HG03159 (cell line): ENCODE measurements around the gene SLC1A3.

ENCODE experiments used
- ATAC-seq: cut with Tn5 transposase; IDR thresholded peaks from one replicate; pipeline ENCODE4 v1.9.1; 2021; ENCODE audit warnings: mild to moderate bottlenecking, moderate library complexity; ENCODE audit not compliant: unreplicated experiment

The SLC1A3 gene

DNA sequence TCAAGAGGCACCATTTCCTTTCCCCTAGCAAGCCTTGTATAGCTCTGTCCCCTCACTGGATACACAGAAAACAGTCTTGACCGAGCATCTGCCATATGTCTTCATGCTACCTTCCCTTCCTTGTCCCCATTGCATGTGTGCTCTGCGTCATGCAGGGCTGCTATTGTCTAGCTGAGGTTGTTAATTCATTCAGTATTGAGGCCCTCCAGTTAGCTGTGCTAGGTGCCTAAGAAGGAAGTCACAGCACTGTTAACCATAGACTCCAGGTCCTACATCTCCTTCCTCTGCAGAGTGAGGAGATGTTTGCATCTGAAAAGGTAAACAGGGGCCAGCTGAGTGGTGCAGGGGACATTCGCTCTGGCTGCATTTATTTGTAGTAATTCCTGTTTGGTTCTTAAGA lies 48.2 kb downstream of the SLC1A3 start:
- ATAC-seq: no peak

DNA sequence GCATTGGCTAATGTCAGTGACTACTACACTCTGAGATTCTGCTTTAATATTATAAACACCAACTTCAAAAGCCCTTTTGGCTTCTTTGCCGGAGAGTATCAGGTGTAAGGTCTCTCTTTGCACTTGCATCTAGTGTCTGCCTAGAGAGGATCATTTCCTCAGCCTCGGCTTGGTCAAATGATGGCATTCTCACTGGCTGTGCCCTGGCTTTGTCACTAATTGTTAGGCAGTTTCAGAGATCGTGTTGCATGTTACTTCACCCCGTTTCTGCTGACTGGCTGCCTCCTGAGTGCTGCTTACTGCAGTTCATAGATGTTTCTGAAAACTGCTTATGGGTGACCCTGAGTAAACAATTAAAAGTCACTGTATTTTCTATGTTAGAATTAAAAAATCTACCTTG lies 48.8 kb downstream of the SLC1A3 start:
- ATAC-seq: no peak

DNA sequence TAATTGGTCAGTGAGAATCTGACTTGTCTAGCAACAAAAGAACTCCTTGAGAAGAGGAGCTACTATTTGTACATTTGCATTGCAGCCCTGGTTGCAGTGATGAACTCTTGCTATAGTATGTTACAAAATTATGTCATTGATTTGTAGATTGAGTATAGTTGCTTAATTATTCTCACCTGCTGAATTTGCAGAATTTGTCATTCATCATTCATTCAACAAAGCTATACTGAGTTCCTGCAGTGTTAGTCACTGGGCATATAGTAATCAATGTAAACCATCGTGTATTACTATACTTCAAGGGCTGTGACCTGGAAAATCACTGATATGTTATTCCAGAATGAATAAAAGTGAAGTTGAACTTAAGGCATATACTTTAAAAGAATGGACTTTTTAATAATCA lies 50.1 kb downstream of the SLC1A3 start:
- ATAC-seq: no peak

DNA sequence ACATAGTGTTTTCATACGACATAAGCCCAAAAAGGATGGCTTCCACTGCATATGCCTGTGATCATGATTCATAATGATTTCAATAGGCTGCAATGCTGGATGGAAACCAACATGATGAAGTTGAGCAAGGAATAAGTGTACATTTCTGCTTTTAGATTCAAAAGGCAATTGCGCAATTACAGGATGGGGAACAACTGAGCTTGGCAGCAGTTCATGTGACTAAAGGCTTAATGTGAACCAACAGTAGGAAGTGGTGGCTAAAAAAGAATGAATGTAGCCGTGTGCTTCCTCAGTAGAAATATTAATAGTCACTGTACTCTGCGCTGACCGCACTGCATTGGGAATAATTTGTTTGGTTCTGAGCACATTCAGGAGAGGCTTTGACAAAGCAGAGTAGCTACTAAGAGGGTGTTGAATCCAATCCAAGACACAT lies 51.2 kb downstream of the SLC1A3 start:
- no peak for ATAC-seq

DNA sequence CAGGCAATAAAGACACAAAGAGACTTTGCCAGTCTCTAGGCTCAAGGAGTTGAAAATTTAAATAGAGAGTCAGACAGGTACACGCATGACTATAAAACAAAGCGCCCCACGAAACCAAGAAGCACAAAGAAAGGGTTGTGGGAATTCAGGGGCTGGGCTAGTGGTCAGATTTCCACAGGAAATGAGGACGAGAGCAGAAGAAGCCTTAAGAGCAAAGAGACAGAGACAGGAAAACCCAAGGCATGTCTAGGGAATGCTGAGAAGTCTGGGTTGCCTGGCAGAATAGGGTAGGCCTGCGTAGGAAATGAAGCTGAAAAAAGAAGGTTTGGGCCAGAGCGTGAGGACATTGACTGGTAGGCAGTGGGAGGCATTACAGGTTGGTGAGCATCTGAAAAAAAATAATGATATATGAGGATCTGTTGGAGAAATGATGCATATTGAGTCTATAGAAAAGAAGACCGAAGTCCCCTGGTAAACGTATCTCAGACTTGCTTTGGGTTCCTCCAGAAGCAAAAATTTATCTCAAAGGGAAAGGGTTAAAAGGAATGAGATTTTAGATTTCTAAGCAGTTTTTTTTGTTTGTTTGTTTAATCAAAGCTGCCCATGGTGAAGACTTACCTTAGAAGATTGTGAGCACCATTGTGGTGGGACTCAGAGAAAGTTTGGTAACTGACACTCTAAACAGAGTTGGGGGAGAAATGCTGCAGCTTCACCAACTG lies 51.8 kb downstream of the SLC1A3 start:
- no peak for ATAC-seq

DNA sequence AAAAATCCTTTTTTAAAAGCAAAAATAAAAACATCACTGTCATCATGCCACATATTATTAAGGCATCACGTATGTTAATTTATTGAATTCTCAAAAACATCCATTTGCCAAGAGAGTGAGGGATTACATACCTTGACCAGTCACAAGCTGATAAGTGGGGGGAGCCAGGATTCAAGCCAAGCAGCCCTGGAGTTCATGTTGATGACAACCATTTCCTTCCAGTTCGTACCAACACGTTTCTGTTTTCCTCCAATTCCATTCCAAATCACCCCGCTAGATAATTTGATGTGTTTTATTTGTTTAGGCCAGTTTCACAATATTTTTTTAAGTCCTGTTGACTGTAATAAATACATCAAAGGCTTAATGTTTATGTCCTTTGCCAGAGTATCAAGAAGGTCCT lies 53.0 kb downstream of the SLC1A3 start:
- no peak for ATAC-seq

DNA sequence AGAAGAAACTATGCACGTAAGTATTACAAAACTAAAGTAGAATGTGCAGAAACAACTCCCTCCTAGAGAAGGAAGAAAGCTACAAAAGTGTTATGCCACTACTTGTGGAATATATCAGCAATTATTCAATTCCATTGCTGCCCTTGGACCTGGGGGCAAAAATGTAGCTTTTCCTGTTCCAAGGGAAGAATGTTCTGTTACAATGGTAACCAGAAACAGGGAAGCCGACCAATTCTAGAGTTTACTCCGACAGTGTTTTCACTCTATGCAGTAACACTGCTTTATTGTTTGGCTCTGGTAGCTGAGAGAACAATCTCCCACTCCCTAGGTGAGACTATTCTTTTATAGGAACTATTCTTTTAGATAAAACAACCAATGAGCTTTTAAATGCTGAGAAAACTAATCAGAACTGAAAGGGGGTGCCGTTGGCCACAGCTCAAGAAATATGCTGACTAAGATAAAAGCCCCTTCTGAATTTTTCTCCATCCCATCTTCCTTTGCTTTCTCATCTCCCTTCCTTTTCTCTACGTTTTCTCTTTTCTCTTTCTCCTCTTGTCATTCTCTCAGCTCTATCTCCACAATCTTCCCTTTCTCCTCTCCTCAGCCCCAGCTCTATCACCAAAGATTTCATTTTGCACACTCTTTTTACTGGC lies 54.1 kb downstream of the SLC1A3 start:
- no peak for ATAC-seq

DNA sequence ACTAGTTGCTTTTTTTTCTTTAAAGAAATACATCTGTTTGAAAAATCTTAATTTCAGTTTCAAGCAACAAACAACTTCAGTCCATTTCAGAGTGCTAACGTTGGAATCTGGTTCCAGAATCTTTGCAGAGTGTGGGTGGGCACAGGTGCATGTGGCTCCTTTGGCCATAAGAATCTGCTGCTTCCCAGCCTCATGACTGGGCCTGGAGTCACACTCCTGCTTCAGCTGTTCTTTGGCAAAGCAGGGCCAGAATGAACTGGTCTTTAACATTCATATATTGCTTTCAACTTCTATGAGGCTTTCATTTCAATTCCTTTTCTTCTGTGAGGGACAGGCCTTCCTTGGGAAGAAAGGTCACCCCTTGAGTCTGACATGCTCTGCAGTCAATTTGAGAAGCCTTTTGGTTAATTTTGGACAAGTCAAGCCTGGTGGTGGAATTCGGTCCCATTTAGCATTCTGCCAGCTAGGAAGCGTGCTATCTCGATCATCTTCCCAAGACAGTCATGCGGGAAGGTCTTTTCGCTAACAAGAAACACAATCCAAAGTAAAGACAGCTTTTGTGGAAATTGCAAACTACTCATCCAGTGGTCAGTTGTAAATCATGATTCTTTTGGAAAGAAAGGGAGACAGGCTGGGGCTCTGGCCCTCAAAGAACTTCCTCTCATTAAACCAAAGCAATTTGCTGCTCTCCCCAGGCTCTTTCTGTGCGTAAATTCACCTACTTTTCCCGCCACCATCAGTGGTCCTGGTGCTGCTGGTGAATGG lies 55.2 kb downstream of the SLC1A3 start:
- ATAC-seq: no peak

DNA sequence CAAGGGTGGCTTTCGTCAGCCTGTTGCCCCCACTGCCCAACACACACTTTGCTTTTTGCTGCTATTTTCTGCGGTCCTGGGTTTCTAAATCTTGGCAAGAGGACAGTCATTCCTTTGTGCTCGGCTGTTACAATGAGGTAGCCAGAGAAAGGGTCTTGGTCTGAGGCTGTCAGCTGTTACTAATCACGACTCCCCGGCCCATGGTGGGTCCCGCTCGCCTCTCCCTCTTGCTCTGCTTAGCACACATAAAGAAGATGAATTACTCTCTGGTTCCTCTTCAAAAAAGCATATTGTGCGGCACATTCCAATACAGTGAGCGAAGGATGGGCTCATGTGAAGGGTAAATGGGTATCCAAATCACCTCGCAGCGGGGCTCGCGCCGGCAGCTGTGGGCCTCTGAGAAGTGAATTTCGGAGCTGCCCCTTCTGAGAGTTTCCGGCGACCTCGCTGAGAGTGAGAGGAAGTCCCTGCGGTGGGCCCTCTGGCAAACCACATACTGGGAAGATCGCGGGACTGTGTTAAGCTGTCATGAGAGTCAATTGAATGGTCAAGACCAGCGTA lies 56.0 kb downstream of the SLC1A3 start:
- ATAC-seq: no peak

DNA sequence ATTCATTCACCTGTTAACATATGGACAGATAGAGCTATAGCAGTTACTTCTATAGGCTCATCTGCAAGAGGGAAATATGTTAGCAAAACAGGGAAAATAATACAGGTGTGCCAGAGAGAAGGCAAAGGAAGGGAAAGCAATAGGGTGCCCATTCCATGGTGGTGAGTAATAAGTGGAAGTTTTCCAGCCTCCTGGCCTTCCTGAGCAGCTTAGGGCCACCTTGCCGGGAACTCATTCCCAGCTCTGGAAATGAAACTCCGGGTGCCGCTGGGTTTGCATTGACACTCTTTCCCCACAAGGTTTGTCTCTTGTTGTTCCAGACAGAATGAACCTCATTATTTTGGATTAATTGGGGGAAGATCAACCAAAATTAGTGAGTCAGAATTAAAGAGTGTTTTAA lies 58.4 kb downstream of the SLC1A3 start:
- no peak for ATAC-seq

DNA sequence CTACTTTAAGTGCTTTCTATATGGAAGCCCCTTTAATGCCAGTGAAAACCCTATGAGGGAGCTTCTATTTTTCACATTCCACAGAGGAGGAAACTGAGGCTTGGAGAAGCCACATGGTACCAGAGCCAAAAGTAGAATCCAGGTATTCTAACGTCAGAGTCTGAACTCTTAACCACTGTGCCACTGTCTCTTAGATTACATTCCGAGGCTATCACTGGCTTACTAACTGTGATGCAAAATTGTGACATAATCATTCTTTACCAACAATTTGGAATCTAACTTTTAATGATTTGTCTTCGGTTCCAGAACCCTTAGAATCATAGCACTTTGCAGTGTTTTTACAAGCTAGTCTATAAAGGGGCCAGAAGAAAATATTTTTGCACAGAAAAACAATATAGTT lies 59.2 kb downstream of the SLC1A3 start:
- ATAC-seq: no peak

DNA sequence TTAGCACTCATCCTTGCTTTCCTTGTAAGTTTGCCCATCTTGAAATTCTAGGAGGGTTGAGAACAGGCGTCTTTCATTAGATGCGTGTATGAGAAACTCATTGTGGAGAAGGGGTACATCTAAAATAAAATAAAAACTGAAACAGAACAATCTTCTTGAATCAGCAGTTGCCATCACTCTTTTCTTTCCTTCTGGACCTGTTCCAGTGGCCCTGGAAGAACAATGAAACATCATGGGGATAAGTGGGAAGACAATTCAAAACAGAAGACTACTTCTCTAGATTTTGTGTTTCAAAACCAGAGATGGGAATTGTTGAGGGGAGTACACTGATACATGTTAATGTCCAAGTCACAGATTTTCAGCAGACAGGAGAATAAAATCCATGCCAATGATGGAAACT lies 59.9 kb downstream of the SLC1A3 start:
- ATAC-seq: no peak

DNA sequence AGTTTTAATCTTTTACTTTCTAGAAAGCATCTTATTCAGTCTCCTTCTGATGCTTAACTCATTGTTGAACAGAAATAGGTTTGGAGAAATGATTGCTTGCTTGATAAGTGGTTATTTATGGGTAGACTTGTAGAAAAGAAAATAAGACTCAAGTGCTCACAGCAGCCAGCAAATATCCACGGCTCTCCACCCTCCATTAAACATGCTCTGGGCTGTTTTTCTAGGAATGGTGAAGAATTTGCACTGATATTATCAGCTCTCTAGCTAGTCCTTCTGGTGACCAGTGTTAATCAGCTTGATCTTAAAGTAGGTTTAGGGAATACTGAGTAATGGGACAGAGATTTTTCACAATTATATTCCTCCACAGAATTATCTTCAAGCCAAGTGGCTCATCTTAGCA lies 60.6 kb downstream of the SLC1A3 start:
- ATAC-seq: no peak

DNA sequence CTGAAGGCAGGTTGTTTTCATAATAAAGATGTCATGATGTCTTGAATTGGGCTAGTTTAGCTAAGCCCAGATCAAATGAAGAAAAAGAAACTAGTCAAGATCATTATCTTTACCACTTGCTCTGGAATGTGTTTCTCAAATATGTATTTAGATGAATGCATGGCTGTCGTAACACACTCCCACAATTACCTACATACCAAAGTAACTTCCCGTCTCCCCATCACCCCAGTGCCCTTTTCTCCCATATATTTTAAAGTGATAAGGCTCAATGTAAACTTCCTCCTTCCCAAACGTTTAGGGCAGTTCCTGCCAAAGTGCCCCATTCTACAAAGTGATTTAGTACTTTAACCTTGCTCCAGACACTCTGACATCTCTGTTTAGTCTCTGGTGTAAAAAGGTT lies 61.4 kb downstream of the SLC1A3 start:
- no peak for ATAC-seq

DNA sequence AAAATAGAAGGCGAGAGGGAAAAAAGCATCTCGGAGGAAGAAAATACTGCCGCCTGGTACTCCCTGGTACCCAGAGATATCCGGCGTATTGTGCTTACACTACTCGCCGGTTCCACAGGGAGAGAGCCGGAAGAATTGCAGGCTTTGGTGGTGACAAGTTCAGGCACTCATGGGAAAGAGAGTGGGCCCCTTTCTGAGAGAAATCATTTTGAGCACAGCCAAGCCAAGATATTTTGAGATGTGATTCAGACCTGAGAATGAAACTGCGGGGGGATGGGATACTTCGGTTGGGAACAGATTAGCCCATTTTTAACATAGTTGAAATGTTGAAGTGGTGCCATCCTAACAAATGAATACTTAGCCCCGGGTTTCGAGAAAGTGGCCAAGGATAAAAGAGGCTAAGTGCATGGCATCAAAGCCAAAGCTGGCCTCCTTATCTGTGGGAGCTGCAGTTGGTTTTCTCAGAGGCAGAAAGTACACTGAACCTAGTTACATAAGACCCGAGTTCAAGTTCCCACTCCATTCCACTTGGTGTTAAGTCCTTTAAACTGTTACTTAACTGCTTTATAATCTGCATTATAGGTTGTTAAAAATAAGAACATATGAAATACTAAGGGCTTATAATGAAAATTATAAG lies 62.7 kb downstream of the SLC1A3 start:
- no peak for ATAC-seq

DNA sequence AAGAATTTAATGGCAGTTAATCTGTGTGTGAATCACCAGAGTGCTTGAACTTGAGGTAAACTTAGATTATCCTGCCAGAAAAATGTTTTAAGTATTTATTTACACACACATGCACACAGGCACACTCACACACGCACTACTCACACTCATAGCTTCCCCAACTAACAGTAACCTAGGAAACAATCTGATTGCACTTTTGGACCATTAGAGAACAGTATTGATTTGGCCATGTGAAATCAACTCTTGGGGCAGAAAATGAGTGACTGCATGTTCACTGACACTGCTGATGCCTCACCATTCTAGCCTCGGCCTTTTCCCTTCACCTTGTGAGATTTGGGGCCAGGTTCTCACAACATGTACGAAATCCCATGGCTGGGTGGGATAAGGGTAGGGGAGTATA lies 64.1 kb downstream of the SLC1A3 start:
- no peak for ATAC-seq

DNA sequence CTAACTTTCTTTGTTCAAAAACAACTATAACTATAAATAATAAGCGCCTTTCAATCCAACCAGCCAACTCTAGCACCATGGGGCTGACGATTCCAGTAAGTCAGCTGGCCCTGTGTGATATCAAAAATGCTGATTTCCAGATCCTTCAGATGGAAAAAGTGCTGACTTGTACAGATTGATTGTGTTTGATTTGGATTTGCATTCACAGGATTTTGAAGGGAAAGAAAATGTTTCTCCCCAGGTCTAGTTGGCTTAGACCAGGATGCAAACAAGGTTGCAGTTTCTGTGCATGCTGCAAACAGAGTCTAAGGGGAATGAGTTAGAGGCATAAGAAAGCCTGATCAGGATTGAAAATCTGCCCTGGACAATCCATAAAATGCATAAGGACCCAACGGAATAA lies 68.9 kb downstream of the SLC1A3 start:
- no peak for ATAC-seq

DNA sequence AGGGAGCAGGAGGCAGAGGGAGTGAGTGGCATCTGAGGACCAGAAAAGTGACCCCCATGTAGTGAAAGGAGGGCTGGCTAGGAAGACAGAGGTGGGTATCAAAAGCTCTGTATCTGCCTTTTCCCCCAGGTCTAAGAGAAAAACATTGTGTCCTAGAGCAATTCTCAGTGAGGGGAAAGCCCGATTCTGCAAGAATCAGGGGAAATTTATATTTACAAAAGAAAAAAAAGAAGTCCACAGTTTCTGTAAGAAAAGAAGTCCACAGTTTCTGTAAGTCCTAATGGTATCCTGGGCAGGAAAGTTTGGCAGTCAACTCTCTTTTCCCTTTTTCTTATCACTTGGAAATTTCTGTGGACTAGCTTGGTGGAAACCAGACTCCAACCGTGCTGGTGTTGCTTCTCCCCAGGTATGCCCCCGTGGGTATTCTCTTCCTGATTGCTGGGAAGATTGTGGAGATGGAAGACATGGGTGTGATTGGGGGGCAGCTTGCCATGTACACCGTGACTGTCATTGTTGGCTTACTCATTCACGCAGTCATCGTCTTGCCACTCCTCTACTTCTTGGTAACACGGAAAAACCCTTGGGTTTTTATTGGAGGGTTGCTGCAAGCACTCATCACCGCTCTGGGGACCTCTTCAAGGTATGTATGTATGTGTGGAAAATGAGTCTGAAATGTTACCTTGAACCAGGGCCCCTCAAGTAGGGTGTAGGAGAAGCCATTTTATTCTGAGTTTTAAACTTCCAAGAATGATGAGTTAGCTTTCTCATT lies 73.0 kb downstream of the SLC1A3 start:
- no peak for ATAC-seq

DNA sequence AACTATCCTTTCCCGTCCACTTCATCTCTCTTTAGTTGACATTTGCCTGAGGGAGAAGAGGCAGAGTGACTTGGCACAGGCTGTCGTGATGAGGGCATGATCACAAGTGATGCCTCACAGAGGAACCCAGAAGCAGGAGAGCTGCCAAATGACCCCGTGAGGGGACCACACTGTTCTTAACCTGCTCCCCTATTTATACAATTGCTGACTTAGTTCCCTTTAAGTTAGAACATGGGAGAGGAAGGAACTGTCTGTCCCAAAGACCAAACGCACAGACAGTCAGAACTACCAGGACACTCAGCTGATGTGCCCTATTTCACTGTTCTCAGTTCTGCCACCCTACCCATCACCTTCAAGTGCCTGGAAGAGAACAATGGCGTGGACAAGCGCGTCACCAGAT lies 73.7 kb downstream of the SLC1A3 start:
- ATAC-seq: no peak

DNA sequence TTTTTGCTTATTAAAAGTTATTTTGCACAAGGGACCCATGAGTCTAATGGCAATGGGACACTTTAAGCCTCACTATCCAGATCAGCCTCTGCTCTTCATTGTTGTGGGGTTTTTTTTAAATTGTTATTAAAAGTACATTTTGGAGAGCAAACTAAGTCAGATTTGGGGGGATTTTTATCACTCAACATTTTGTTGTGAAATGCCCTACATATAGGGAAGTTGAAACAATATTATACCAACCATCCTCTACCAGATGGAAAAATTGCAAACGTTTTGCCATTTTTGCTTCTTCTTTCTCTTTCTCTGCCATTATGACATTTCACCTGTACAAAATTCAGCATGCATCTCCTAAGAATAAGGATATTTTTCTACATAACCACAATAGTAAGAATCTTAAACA lies 75.3 kb downstream of the SLC1A3 start:
- no peak for ATAC-seq

DNA sequence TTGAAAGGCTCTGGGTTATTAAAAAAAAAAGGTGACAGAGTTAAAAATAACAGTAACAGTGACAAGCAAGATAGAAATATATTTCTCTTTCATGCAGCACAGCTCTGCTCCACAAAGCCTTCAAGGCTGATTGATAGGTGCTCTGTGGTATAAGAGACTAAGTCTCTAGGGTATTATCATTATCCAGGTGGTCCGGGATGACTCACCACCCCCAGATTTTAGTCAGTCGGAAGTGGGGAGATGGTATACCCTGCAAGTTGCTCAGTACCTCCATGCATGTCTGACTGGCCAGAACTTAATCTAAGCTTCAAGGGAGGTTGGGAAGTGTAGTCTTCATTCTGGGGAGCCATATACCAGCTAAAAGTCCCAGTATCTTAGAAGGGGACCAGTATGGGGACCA lies 76.1 kb downstream of the SLC1A3 start:
- no peak for ATAC-seq
